ENCODE results near the gene KCNH1. TPM values are rescaled to one million over a fixed set of nuclear protein-coding genes. Genes with fewer than 3 reads are reported as not detected.

Gene KCNH1
- total RNA-seq, 2 donors from 2014 or later: 3.2 to 3.5 TPM

- Mint-ChIP-seq H3K9me3 (no peaks in the 10 kb centered on the region), H3K36me3 (ENCODE audit: low read depth) (no peaks in the 10 kb centered on the region), H3K27ac (no peak overlapping the region), H3K4me3 (no peak overlapping the region), H3K4me1 (no peaks in the 10 kb centered on the region), H3K27me3 (ENCODE audit: insufficient read depth) (no peaks in the 10 kb centered on the region)
- 87% methylated on average over 3 of the region's 3 CpGs; no CpG with 5 or more reads in 1 of the 2 experiments for WGBS, 2 experiments (ENCODE audit: insufficient coverage in 1 of 2, insufficient read length in 1 of 2)
- DNase-seq: no peak
- H3K9ac ChIP-seq (ENCODE audit: extremely low read depth, low read length, poor library complexity, severe bottlenecking): no peak overlapping the region
- H3K27ac ChIP-seq (ENCODE audit: low read depth, low read length): no peak overlapping the region
- H3K4me1 ChIP-seq (ENCODE audit: control insufficient read depth, insufficient read depth, low read length): no peaks in the 10 kb centered on the region
- no peaks in the 10 kb centered on the region for H3K27me3 ChIP-seq (ENCODE audit: control insufficient read depth, insufficient read depth, low read length, poor library complexity, severe bottlenecking)
- TF ChIP-seq CTCF (conservative IDR thresholded peaks at IDR 0.05): no peak
- H3K4me3 ChIP-seq (ENCODE audit: low read length): no peak overlapping the region
- H3K36me3 ChIP-seq (ENCODE audit: control insufficient read depth, insufficient read depth, low read length): no peaks in the 10 kb centered on the region
- H3K9me3 ChIP-seq (ENCODE audit: control insufficient read depth, low read length): no peaks in the 10 kb centered on the region
These were observed 428.9 kb downstream of the KCNH1 start for GRCh38 chr1:210705086-210705485.

GRCh38 chr1:210703593-210703992 is 430.4 kb downstream of the KCNH1 start:
- no peak for DNase-seq
- H3K4me1 Mint-ChIP-seq: no peaks in the 10 kb centered on the region
- no peak overlapping the region for H3K27ac Mint-ChIP-seq
- Histone ChIP-seq H3K36me3 (ENCODE audit: control insufficient read depth, insufficient read depth, low read length) (no peaks in the 10 kb centered on the region), H3K4me1 (ENCODE audit: control insufficient read depth, insufficient read depth, low read length) (no peaks in the 10 kb centered on the region), H3K9me3 (ENCODE audit: control insufficient read depth, low read length) (no peaks in the 10 kb centered on the region), H3K27me3 (ENCODE audit: control insufficient read depth, insufficient read depth, low read length, poor library complexity, severe bottlenecking) (no peaks in the 10 kb centered on the region), H3K9ac (ENCODE audit: extremely low read depth, low read length, poor library complexity, severe bottlenecking) (no peak overlapping the region), H3K27ac (ENCODE audit: low read depth, low read length) (no peak overlapping the region), H3K4me3 (ENCODE audit: low read length) (no peak overlapping the region)
- H3K9me3 Mint-ChIP-seq: no peaks in the 10 kb centered on the region
- H3K27me3 Mint-ChIP-seq (ENCODE audit: insufficient read depth): no peaks in the 10 kb centered on the region
- 73 to 93% methylated on average over 1 to 2 of the region's 2 CpGs for WGBS, 2 experiments (ENCODE audit: insufficient coverage in 1 of 2, insufficient read length in 1 of 2)
- TF ChIP-seq CTCF (conservative IDR thresholded peaks at IDR 0.05): no peak
- no peaks in the 10 kb centered on the region for H3K36me3 Mint-ChIP-seq (ENCODE audit: low read depth)
- H3K4me3 Mint-ChIP-seq: no peak overlapping the region

- peaks cover under 1% of the 10 kb centered on the region for H3K4me1 ChIP-seq (ENCODE audit: control insufficient read depth, insufficient read depth, low read length)
- no peak overlapping the region for H3K27ac ChIP-seq (ENCODE audit: low read depth, low read length)
- Mint-ChIP-seq H3K4me3 (no peak overlapping the region), H3K4me1 (peaks cover under 1% of the 10 kb centered on the region), H3K27me3 (ENCODE audit: insufficient read depth) (no peaks in the 10 kb centered on the region), H3K27ac (no peak overlapping the region), H3K36me3 (ENCODE audit: low read depth) (no peaks in the 10 kb centered on the region), H3K9me3 (no peaks in the 10 kb centered on the region)
- H3K27me3 ChIP-seq (ENCODE audit: control insufficient read depth, insufficient read depth, low read length, poor library complexity, severe bottlenecking): no peaks in the 10 kb centered on the region
- WGBS, 2 experiments (ENCODE audit: insufficient coverage in 1 of 2, insufficient read length in 1 of 2): 87% methylated on average over 2 of the region's 2 CpGs; no CpG with 5 or more reads in 1 of the 2 experiments
- no peak overlapping the region for H3K4me3 ChIP-seq (ENCODE audit: low read length)
- no peak for TF ChIP-seq CTCF (conservative IDR thresholded peaks at IDR 0.05)
- no peaks in the 10 kb centered on the region for H3K9me3 ChIP-seq (ENCODE audit: control insufficient read depth, low read length)
- no peaks in the 10 kb centered on the region for H3K36me3 ChIP-seq (ENCODE audit: control insufficient read depth, insufficient read depth, low read length)
- DNase-seq: no peak
- H3K9ac ChIP-seq (ENCODE audit: extremely low read depth, low read length, poor library complexity, severe bottlenecking): no peak overlapping the region
These were observed 431.4 kb downstream of the KCNH1 start for GRCh38 chr1:210702506-210702905.

All from endodermal cell (in vitro differentiated cells).